ENCODE results near the gene ADORA2A.

Gene ADORA2A

GRCh38 chr22:24427500-24428164 lies at the start of gene ADORA2A:
ADORA2A (plus strand) TSS chr22:24427599; CDS start chr22:24433405, 5,806 bp downstream.
- peak; percentile 18 to 25 for DNase-seq

- DNase-seq = peak; percentile 34 to 61
Observed at GRCh38 chr22:24379536-24379935, 47.9 kb upstream of the ADORA2A start.

- no peak for DNase-seq
Observed at GRCh38 chr22:24380220-24380904, 47.0 kb upstream of the ADORA2A start.

- DNase-seq = no peak
Observed at GRCh38 chr22:24380905-24381230, 46.5 kb upstream of the ADORA2A start.

- no peak for DNase-seq
Observed at GRCh38 chr22:24383061-24383460, 44.3 kb upstream of the ADORA2A start.

GRCh38 chr22:24384131-24384530 lies 43.3 kb upstream of the ADORA2A start:
- no peak for DNase-seq

- DNase-seq = no peak
Observed at GRCh38 chr22:24386937-24387471, 40.4 kb upstream of the ADORA2A start.

GRCh38 chr22:24389680-24390079 lies 37.7 kb upstream of the ADORA2A start:
- DNase-seq = peak in 1 of 2 experiments; percentile 11

GRCh38 chr22:24390156-24390555 lies 37.2 kb upstream of the ADORA2A start:
- no peak for DNase-seq

GRCh38 chr22:24390576-24390975 lies 36.8 kb upstream of the ADORA2A start:
- DNase-seq = no peak

GRCh38 chr22:24391836-24392217 lies 35.6 kb upstream of the ADORA2A start:
- DNase-seq = peak in 1 of 2 experiments; percentile 3

- DNase-seq = no peak
Observed at GRCh38 chr22:24392218-24392931, 35.0 kb upstream of the ADORA2A start.

GRCh38 chr22:24393012-24393559 lies 34.3 kb upstream of the ADORA2A start:
- DNase-seq = no peak

GRCh38 chr22:24393848-24394247 lies 33.6 kb upstream of the ADORA2A start:
- no peak for DNase-seq

GRCh38 chr22:24394254-24394653 lies 33.1 kb upstream of the ADORA2A start:
- no peak for DNase-seq

GRCh38 chr22:24398409-24398808 lies 29.0 kb upstream of the ADORA2A start:
- no peak for DNase-seq

- no peak for DNase-seq
Observed at GRCh38 chr22:24400034-24400725, 27.2 kb upstream of the ADORA2A start.

- DNase-seq = no peak
Observed at GRCh38 chr22:24400726-24401596, 26.4 kb upstream of the ADORA2A start.

GRCh38 chr22:24401931-24402367 lies 25.4 kb upstream of the ADORA2A start:
- no peak for DNase-seq

- peak; percentile 61 to 78 for DNase-seq
Observed at GRCh38 chr22:24402460-24403192, 24.8 kb upstream of the ADORA2A start.

- no peak for DNase-seq
Observed at GRCh38 chr22:24403346-24403745, 24.1 kb upstream of the ADORA2A start.
